HCT116 (cell line): ENCODE measurements around the gene BLNK. TPM values are rescaled to one million over a fixed set of nuclear protein-coding genes. Genes with fewer than 3 reads are reported as not detected.
A peak's percentile ranks its signal among the peaks of the same experiment; 100 is the strongest.

ENCODE experiments used
- ATAC-seq: fragments of 200-7000 bp; cut with Tn5 transposase; 2 replicates; pipeline ENCODE4 v1.9.1; 2020; ENCODE audit warnings: mild to moderate bottlenecking, moderate library complexity
- Bru-seq: library from RNA; stranded (reverse); fragments of 400-500 nt; gene quantifications from one replicate; lab custom pipeline; 2021; lab: Mats Ljungman, UMichigan
- BruChase-seq, 2 experiments: library from RNA; stranded (reverse); fragments of 400-500 nt; gene quantifications; one replicate each; lab custom pipeline; 2021; lab: Mats Ljungman, UMichigan
- BruUV-seq: library from RNA; stranded (reverse); fragments of 400-500 nt; replicated peaks from 2 replicates; lab custom pipeline; 2021; lab: Mats Ljungman, UMichigan
- CTCF ChIA-PET: fragments of 300-600 bp; sonication (Branson Sonifier 250); formaldehyde crosslinking; loops from one replicate; lab custom pipeline; 2021; ENCODE audit warnings: antibody characterized with exemption; lab: Charles Lee
- POLR2A ChIA-PET: fragments of 300-600, 350-600 bp; sonication (Branson Sonifier 250); formaldehyde crosslinking; loops from one replicate; lab custom pipeline; 2021; ENCODE audit warnings: antibody characterized with exemption; lab: Charles Lee
- RAD21 ChIA-PET, 2 experiments: fragments of 300-600 bp; sonication (Branson Sonifier 250); formaldehyde crosslinking; loops; one replicate each; lab custom pipeline; 2023; ENCODE audit warnings: low total read pairs in 2 of 2; ENCODE audit not compliant: uncharacterized antibody in 2 of 2, unreplicated experiment in 2 of 2, low non-redundant PET in 1 of 2; lab: Charles Lee
- DNase-seq: peaks from one replicate; pipeline ENCODE4 v3.0.0-alpha.2; 2010; ENCODE audit warnings: low read depth, low spot score
- H2AFZ ChIP-seq: fragments of 200-600 bp; shearing (Covaris generic), sonication (generic); 2 replicates; pipeline ENCODE4 v1.6.1; 2017; ENCODE audit warnings: low read depth, mixed run types, mixed read lengths, antibody characterized with exemption, low read length; ENCODE audit not compliant: poor library complexity, severe bottlenecking
- H3K27ac ChIP-seq: 2 replicates; pipeline ENCODE4 v1.5.1; 2012; ENCODE audit warnings: low read depth, low read length
- H3K27me3 ChIP-seq: fragments of 200-600 bp; sonication (generic); 2 replicates; pipeline ENCODE4 v1.6.1; 2016; ENCODE audit warnings: mixed run types, low read length, mixed read lengths; ENCODE audit not compliant: insufficient read depth
- H3K36me3 ChIP-seq, 2 experiments: fragments of 200-500 bp in 1 of 2; fragments of 200-600 bp in 1 of 2; sonication (Bioruptor generic) in 1 of 2; sonication (generic) in 1 of 2; 2 replicates each; pipeline versions ENCODE4 v1.5.1 to v1.6.1; 2014 to 2016; ENCODE audit warnings: low read length in 2 of 2, inconsistent platforms in 1 of 2, mixed read lengths in 1 of 2, mixed run types in 1 of 2; ENCODE audit not compliant: insufficient read depth in 2 of 2, control insufficient read depth in 1 of 2
- H3K4me1 ChIP-seq, 2 experiments: fragments of 200-600 bp in 1 of 2; sonication (generic) in 1 of 2; 2 replicates each; pipeline versions ENCODE4 v1.5.1 to v1.6.1; 2012 to 2017; ENCODE audit warnings: low read length in 2 of 2, inconsistent platforms in 1 of 2, mild to moderate bottlenecking in 1 of 2, mixed read lengths in 1 of 2, mixed run types in 1 of 2, moderate library complexity in 1 of 2; ENCODE audit not compliant: insufficient read depth in 2 of 2, control insufficient read depth in 1 of 2
- H3K4me2 ChIP-seq: fragments of 200-600 bp; sonication (generic); 2 replicates; pipeline ENCODE4 v1.6.1; 2017; ENCODE audit warnings: mixed run types, low read length, mixed read lengths
- H3K4me3 ChIP-seq, 2 experiments: fragments of 200-600 bp in 1 of 2; sonication (generic) in 1 of 2; replicated peaks in 1 of 2; 2 replicates each; pipeline ENCODE4 v1.5.1; 2011 to 2016; ENCODE audit warnings: low read length in 2 of 2, control low read depth in 1 of 2, low read depth in 1 of 2, mild to moderate bottlenecking in 1 of 2, mixed read lengths in 1 of 2, mixed run types in 1 of 2
- H3K79me2 ChIP-seq: fragments of 200-600 bp; sonication (generic); 2 replicates; pipeline ENCODE4 v1.6.1; 2017; ENCODE audit warnings: mild to moderate bottlenecking, mixed run types, low read length, moderate library complexity, mixed read lengths; ENCODE audit not compliant: insufficient read depth
- H3K9ac ChIP-seq: fragments of 200-600 bp; sonication (generic); 2 replicates; pipeline ENCODE4 v1.6.1; 2016; ENCODE audit warnings: low read length, mixed read lengths
- H3K9me2 ChIP-seq: fragments of 200-600 bp; sonication (generic), shearing (Covaris generic); 2 replicates; pipeline ENCODE4 v1.6.1; 2017; ENCODE audit warnings: mixed run types, mild to moderate bottlenecking, moderate library complexity; ENCODE audit not compliant: insufficient read depth
- H3K9me3 ChIP-seq, 2 experiments: fragments of 200-500 bp in 1 of 2; fragments of 200-600 bp in 1 of 2; sonication (Bioruptor generic) in 1 of 2; sonication (generic) in 1 of 2; 2 replicates each; pipeline ENCODE4 v1.6.1; 2014 to 2017; ENCODE audit warnings: low read length in 2 of 2, mixed read lengths in 2 of 2, inconsistent platforms in 1 of 2, low read depth in 1 of 2, mild to moderate bottlenecking in 1 of 2, mixed run types in 1 of 2, moderate library complexity in 1 of 2; ENCODE audit not compliant: control insufficient read depth in 1 of 2, insufficient read depth in 1 of 2
- H4K20me1 ChIP-seq: fragments of 200-600 bp; sonication (generic), shearing (Covaris generic); 2 replicates; pipeline ENCODE4 v1.6.1; 2017; ENCODE audit warnings: mixed run types, mild to moderate bottlenecking, moderate library complexity; ENCODE audit not compliant: insufficient read depth
- JUND ChIP-seq: IDR thresholded peaks from 2 replicates; pipeline ENCODE4 v1.6.1; 2012
- MAX ChIP-seq: IDR thresholded peaks from 2 replicates; pipeline ENCODE4 v1.6.1; 2012
- POLR2AphosphoS5 ChIP-seq: IDR thresholded peaks from 2 replicates; pipeline ENCODE4 v1.6.1; 2011; ENCODE audit warnings: mild to moderate bottlenecking, low read depth, low read length, moderate library complexity
- intact Hi-C: fragments of 100-400 bp; cut with micrococcal nuclease; formaldehyde crosslinking; loops from 2 replicates; pipeline ENCODE4 v1.10.0; 2022
- long read RNA-seq: library from polyadenylated mRNA; unstranded; transcript quantifications from one replicate; pipeline ENCODE4 v2.0.0, GENCODE V29; 2021; ENCODE audit not compliant: unreplicated experiment
- polyA plus RNA-seq: library from polyadenylated mRNA; unstranded; fragments of >200 nt; gene quantifications from 2 replicates; pipeline ENCODE4 v1.2.1, GENCODE V29; 2012; ENCODE audit warnings: missing spikeins
- total RNA-seq: library from RNA; stranded (reverse); gene quantifications from one replicate; pipeline ENCODE4 v1.2.1, GENCODE V29; 2021; ENCODE audit not compliant: unreplicated experiment
- TF ChIP-seq, protein P1 (sequence below): IDR thresholded peaks from 2 replicates; pipeline ENCODE4 v1.6.1; 2012; ENCODE audit warnings: low read depth

Gene BLNK
- 0.59 TPM for total RNA-seq
- polyA plus RNA-seq: 0.06 and 0.08 TPM in 2 replicates
- percentile 17 among the genes with signal in this experiment for Bru-seq, nascent RNA
- BruChase-seq, experiment 1, labeled RNA remaining after a 6-hour chase: percentile 10 among the genes with signal in this experiment
- BruChase-seq, experiment 2, labeled RNA remaining after a 2-hour chase: percentile 7 among the genes with signal in this experiment
- long read RNA-seq, partial matches to known transcripts: 0 of 1 reads
- long read RNA-seq, other reads (novel, unspliced or antisense): 1 of 1 reads

GRCh38 chr10:96271016-96271815 is at the start of gene BLNK:
Gene BLNK (minus strand): TSS chr10:96271569. CDS start chr10:96271398, 171 bp downstream.
- Histone ChIP-seq H2AFZ (no peak within 1 kb of the TSS), H3K4me1 (peaks cover 14 to 24% of the 10 kb centered on the region in 2 experiments), H4K20me1 (no peaks in the 10 kb centered on the region), H3K4me3 (no peak within 1 kb of the TSS), H3K9me2 (no peaks in the 10 kb centered on the region), H3K27ac (no peak within 1 kb of the TSS), H3K9me3 (no peaks in the 10 kb centered on the region), H3K27me3 (no peaks in the 10 kb centered on the region), H3K4me2 (no peak within 1 kb of the TSS), H3K9ac (no peak within 1 kb of the TSS), H3K36me3 (no peaks in the 10 kb centered on the region), H3K79me2 (no peaks in the 10 kb centered on the region)
- TF ChIP-seq, protein P1, sequence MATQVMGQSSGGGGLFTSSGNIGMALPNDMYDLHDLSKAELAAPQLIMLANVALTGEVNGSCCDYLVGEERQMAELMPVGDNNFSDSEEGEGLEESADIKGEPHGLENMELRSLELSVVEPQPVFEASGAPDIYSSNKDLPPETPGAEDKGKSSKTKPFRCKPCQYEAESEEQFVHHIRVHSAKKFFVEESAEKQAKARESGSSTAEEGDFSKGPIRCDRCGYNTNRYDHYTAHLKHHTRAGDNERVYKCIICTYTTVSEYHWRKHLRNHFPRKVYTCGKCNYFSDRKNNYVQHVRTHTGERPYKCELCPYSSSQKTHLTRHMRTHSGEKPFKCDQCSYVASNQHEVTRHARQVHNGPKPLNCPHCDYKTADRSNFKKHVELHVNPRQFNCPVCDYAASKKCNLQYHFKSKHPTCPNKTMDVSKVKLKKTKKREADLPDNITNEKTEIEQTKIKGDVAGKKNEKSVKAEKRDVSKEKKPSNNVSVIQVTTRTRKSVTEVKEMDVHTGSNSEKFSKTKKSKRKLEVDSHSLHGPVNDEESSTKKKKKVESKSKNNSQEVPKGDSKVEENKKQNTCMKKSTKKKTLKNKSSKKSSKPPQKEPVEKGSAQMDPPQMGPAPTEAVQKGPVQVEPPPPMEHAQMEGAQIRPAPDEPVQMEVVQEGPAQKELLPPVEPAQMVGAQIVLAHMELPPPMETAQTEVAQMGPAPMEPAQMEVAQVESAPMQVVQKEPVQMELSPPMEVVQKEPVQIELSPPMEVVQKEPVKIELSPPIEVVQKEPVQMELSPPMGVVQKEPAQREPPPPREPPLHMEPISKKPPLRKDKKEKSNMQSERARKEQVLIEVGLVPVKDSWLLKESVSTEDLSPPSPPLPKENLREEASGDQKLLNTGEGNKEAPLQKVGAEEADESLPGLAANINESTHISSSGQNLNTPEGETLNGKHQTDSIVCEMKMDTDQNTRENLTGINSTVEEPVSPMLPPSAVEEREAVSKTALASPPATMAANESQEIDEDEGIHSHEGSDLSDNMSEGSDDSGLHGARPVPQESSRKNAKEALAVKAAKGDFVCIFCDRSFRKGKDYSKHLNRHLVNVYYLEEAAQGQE: no peak
- TF ChIP-seq MAX (no peak), POLR2AphosphoS5 (no peak), JUND (no peak)
- ATAC-seq: no peak
- POLR2A ChIA-PET: no interaction called here
- RAD21 ChIA-PET: no interaction called here
- no peak for DNase-seq
- no TSS peak for BruUV-seq
- intact Hi-C loops: no loop called here
- CTCF ChIA-PET: interaction anchor here (0.6 kb wide), 1 partner anchor 125 kb away, joined by 3 read pairs; no protein-coding TSS in a partner anchor
